ENCODE data around the gene PSMA6.

GRCh38 chr14:35366521-35366976, 74.4 kb downstream of the PSMA6 start:
- TF ChIP-seq CTCF (IDR thresholded peaks at IDR 0.05) (no peak), EZH2 (IDR thresholded peaks at IDR 0.05) (no peak), EZH2phosphoT487 (IDR thresholded peaks at IDR 0.05) (no peak)

Measured in neural progenitor cell (in vitro differentiated cells).